ENCODE measurements around the gene CCDC182.

The CCDC182 gene

DNA sequence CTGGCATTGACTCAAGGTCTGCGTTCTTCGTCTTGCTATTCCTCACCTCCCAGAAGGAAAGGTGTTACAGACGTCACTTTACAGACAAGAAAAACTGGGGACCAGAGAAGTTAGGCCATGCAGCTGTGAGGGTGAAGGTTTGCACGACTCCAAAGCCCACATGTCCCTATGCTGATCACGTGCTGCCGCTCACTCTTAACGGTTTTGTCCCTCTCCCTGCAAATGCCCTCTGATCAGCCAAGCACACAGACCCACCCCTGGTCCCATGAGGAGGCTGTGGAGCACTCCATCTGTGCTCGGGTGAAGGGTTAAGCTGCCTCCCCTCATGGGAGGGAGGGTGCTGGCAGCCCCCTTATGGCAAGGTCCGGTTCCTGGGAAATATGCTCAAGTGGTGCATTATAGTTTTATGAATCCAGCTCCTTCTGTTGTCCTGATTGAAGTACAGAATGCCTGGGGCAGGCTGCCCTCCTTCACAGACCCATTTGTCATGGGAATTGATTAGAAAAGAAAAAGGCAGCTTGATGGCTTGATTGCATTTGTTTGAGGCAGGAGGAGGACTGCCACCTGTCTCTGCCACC is 18.8 kb downstream of the CCDC182 start:
- DNase-seq, result no peak

DNA sequence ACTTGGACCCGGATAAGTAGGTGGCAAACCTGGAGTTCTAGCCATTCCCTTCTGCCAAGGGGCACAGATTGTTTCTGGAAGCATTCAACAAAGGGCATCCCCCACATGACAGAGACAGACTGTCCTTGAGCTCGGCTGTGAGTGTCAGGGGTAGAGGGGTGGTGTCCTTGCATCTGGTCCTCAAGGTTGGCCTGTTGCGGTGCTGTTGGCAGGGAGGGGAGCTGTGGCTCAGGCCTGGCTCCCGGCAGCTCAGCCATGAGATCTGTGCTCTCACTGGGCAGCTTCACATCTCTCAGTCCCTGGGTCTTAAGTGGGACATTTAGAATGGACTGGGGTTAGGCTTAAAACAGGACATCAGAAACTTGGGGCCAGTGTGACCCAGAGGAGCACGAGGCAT is 20.4 kb downstream of the CCDC182 start:
- no peak for DNase-seq

DNA sequence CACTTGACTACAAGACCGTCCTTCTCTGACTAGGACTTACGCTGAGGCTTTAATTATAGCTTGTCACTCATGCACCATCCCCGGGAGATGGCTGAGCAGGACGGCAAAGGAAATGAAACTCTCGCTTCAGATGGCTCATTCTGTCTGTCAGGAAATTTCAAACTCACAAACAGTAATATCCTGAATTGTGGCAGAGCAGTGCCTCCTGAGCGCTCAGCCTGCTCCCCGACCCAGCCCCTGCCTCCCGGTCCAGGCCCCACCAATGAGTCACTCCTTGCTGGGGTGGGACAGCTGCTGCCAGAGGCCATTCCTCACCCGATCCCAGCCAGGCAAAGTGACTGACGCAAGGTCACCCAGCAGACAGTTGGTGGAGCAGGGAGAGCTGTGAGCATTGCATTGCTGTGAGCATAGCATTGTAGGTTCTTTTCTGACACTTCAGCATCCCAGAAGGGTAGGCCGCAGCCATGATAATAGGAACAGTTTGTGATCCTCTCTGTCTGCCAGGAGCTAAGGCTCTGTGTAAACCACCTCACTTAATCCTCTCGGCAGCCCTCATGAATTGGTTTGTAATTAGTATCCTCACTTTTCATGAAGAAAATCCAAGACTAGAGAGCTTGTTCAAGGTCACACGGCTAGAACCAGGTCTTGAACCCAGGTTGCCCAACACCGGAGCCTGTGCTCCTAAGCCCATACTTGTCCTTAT is 20.9 kb downstream of the CCDC182 start:
- DNase-seq, result no peak

DNA sequence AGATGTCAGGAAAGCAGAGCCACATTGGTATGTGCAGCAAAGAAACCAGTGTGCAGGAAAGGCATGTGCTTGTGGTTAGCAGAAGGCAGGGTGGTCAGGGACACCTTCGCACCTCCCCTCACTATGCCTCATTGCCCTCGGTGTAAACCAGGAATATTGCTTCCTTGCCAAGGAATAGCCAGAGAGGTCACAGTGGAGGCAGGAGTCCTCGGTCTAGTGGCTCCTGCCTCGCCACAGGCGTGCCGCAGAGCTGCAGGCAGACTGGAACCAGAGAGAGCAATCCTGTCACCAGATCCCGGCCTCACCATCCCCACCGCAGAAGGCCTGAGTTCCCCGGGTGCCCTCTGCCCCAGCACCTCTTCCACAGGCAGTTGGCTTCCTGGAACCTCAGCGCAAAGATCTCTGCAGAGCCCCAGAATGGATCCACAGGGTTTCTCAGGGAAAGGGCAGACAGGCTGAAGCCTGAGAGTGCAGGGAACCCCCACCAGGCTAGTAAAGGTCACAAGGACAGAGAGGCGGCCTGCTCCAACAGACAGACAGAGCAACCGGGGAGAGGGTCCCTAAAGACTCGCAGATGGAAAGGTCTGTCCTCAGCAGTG is 21.6 kb downstream of the CCDC182 start:
- DNase-seq, result no peak

DNA sequence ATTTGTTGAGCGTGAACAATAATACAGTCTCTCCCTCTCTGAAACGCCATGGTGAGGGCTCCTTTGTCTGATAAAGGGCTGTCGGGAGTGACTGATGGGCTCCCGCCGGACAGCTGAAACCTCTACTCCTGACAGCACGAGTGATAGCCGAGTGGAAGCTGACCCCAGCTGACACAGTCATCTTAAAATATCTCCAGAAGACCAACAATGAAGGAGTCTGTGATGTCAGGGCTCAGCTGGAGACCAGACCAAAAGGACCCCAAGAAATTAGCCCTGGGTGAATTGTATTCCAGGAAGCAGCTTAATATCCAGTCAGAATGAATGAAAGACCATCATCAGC is 22.4 kb downstream of the CCDC182 start:
- no peak for DNase-seq

DNA sequence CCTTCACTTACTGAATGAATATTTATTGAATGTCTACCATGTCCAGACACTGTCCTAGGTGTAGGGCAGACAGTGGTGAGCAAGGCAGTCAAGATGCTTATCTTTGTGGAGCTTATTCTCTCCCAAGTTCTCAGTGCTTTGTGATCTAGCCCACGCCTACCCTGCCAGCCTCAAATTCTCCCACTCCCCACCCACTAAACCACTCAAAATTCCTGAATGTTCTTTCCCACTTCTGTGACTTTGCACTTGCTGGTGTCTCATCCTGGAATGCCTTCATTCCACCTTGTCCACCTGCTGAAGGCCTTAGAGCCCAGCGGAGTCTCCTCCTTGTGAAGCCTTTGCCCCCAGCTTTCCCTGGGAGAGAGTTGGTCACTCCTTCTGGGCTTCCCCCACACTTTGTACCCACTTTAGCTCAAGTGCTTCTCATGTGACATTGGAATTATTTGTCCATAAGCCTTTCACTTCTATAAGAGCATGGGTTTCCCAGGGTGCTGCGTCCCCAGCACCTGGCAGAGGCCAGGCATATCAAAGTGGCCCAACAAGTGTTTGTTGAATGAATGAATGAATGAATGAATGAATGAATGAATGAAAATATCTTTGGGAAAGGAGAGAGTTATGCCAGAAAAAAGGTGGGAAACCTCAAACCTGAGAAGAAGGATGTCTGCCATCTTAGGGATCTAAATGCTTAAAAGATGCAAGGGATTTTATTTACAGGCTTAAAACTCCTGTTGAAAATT is 23.0 kb downstream of the CCDC182 start:
- DNase-seq, result no peak

DNA sequence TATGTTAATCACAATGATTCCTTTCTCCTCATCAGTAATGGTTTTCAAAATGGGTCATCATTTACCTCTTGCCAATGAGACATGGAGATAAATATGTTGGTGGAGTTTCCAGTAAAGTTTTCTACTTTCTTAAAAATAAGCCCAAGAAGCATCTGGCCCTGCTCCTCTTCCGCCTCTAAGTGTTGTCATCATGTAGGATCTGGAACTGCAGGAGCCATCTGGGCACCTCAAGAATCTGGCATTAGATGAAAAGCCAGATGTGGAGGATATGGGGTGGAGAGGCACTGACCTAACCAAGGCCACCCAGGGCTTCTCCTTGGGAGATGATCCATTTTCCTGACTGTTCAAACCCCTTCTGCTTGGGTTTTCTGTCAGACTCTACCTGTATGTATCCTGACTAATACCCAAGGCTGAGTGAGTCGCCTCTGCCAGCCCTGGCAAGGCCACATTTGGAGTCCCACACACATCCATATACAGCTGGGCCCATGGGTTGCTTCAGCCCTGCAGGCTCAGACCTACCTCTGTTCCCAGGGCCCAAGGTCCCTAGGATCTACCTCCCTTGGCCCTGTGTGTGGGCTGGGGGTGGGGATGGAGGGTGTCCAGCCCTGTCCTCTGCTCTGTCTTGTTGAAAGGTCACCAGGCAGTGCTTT is 24.6 kb downstream of the CCDC182 start:
- DNase-seq, result no peak

DNA sequence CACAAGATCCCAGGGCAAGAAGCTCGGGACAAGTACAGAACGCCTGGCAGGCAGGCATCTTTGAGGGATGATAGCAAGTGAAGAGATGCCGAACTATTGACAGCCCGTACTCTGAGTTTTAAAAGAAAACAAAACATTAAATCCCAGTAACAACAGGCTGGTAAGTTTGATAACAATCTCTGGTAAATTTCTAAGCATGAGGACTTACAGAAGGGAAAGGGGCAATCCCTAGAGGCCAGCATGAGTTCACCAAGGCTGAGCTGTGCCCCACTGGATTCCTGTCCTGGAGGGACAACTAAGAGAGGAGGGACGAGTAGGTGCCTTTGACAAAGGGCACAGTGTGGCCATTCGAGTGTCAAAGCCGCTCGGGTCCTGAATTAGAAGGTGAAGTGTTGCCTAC is 26.2 kb downstream of the CCDC182 start:
- DNase-seq, result no peak

DNA sequence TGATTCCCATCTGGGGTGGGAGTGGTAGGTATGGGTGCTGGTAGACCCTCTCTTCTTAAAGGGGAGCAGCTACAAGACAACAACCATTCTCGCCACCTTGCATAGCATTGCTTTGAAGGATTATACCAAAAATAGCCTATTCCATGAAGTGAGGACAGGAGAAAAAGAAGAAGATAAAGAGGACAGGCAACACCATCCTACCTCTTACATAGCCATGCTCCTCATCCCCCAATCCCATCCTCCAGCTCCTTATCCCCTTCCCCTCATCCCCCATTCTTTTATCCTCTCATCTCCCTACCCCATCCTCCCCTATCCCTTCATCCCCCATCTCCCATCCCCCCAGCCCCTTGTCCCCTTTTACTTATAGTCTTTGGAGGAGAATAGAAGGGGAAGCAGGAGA is 29.1 kb downstream of the CCDC182 start:
- no peak for DNase-seq

DNA sequence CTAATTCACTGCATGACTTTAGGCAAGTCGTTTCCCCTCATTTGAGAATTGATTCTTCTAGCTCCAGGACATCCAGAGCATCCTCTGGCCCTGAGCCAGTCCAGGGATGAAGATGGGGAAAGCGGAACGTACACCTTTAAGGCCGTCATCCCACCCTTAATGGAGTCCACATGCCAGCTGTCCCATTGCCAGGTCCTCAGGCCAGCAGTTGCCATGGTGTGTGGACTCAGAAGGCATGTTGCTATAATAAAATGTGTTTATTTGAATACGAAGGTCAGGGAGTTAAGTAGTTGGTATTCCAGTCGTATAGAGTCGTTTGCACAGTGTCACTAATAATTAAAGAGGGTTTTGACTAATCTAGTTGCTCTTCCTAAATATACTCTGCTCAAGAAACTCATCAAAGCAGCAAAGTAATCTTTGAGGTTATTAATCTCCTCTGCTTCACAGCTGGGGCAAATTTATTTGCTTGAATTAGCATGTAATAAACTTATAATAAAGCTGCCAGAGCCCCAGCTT is 30.4 kb downstream of the CCDC182 start:
- no peak for DNase-seq

DNA sequence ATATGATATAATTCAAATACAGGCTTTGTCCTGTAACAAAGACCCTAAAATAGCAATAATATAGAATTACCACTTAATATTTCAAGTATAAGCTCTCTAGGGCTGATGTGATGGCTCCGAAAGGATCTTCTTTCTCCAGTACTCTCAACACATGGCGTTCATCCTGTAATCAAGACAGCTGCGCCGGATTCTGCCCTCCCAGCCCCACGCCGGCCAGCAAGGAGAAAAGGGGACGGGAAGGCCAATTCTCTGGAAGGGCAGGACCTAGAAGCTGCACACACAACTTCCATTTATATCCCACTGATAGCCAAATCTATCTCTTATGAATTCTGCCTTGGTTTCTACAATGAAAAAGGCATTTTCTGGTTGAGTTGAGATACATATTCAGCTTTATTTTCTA is 32.0 kb downstream of the CCDC182 start:
- no peak for DNase-seq

DNA sequence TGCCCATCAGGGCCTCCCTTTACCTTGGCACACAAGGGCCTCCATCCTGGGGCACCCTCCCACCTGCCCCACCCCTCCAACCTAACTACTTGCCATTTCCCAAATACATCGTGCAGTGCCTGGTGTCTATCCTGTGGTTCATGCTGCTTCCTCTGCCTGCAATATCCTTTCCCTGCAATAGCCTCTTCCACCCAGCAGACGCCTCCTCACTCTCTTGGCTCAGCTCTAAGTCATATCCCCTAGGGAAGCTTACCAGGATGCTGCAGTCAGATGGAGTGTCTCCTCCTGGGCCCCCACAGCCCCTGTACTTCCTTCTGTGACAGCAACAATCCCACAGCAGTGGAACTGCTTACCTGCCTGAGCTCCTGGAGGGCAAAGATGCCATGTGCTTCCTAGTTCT is 36.7 kb downstream of the CCDC182 start:
- no peak for DNase-seq

DNA sequence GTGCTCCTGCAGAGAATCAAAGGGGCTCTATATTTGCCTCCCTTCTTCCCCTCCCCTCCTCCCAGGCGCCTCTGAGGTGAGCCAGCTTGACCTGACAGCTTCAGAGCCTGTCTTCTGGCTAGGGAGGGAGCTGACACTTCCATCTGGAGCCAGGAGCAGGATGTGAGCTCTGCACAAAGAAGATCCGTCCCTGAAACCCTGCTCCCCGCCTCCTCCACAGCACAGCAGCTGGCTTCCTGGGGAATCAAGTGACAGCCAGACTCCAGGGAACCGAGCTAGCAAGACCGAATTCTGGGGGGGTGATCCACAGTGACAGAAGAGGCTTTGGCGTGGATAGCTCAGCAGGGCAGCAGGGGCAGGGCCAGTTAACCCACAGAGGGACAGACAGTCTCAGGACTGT is 37.2 kb downstream of the CCDC182 start:
- peak; percentile 31 for DNase-seq

DNA sequence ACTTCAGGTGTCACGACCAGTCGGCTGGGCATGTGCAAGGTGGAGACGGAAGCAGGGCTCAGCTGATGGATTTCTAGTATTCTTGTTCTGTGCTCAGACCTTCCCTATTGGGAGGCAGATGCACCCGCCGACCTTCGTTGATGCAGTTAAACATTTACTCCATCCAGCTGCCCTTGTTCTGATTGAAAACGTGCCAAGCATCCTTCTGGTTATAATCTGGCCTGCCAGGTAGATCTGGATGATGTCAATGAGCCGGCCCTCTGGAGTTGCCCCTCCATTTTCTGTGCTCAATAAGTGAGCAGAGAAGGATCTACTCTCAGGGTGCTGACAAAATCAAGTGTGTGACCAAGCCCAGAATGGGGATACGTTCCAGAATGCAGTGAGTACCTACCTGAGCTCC is 38.3 kb downstream of the CCDC182 start:
- no peak for DNase-seq

DNA sequence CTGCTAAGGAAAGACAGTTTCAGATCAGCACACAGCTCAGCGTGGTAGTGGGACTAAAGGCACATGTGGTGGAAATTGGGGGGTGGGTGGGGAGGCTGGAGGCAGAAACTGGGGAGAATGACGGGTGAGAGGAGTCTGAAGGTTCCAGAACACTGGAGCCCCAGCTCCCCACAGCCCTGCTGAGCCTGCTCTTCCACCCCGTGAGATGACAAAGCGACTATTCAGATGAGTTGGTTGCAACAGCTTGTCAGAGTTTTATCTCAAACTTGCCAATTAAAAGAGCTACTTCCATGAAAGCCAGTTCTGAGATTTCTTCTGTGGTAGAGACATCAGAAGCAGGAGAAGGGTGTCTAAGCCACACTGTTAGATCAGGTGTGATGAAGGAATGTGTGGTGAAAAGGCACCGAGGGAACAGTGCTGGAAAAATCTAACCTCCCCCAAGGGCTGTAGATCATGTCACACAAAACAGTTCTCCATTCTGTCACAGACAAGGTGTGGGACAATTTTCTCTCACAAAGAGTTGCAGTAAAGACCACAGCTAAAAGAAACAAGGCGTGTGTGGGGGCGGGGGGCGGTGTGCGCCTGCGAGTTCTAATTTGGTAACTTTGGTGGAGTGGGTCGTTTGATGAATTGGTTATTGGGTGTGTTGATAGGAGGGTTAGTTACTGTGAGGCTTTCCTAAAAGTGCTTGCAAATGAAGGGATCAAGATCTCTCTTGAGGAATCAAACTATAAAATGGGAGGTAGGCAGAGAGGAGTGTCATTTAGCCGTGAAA is 39.0 kb downstream of the CCDC182 start:
- DNase-seq, result no peak

DNA sequence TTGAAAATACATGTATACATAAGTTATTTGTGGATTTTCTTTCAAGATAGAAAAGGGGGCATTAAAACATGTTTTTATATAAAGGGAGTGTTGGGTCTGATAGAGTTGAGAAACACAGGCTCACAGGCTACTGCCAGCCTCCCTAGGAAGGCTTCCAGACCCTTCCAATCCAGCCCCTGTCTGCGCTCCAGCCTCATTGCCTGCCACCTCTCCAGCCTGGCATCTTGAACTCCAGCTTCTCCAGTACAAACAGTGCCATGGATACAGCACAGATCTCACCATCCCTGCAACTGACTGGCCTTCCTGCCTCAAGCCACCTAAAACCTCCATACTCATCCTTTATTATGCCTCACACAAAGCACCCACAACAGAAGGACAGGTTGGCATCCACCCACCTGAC is 40.7 kb downstream of the CCDC182 start:
- DNase-seq, result no peak

DNA sequence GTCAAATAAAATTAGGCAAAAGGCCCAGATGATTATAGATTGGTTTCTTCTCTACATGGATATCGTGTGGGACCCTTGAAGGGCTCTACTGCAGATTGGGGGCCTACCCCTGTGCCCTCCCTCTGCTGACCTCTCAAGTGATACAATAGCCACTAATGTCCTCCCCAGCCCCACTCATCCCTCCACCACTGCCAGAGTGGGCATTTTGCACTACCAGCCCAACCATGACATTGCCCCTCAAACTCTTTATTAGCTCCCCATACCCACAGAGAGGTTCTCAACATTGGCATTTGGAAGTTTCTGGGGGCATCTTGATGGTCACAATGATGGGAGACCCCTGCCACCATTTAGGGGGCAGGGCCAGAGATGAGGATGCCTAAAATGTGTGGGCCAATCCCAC is 41.8 kb downstream of the CCDC182 start:
- DNase-seq, result no peak

DNA sequence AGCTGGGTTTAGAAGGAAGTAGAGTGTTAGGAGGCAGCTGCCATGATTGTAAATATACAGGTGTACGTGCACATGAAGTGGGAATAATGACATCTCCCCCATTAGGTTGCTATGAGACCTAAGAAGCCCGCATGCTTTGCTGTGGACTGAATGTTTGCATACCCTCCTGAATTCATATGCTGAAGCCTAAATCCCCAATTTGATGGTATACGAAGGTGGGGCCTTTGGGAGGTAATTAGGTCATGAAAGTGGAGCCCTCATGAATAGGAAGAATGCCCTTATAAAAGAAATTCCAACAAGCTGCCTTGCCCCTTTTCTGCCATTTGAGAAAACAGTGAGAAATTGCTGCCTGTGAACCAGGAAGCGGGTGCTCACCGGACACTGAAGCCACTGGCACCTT is 44.0 kb downstream of the CCDC182 start:
- DNase-seq, result peak; percentile 12

DNA sequence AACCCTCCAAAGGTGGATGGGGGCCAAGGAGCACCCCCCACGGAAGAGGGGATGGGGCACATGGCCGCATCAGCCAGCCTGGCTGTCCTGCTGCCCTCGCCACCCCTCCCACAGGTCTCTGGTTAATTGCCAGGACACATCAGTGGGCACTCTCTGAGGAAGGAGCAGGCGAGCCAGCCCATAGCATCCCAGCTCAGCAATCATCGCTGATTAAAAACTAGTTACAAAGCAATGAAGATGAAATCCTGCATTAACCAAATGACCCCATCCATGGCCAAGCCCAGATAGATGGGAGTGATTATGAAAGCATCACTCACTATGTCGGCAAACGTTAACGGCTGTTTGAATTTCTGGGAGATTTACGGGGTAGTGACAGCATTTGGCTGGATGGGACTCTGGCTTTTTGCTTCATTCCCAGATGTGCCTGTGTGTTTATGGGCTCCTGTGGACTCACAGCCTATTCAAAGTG is 45.3 kb downstream of the CCDC182 start:
- no peak for DNase-seq

DNA sequence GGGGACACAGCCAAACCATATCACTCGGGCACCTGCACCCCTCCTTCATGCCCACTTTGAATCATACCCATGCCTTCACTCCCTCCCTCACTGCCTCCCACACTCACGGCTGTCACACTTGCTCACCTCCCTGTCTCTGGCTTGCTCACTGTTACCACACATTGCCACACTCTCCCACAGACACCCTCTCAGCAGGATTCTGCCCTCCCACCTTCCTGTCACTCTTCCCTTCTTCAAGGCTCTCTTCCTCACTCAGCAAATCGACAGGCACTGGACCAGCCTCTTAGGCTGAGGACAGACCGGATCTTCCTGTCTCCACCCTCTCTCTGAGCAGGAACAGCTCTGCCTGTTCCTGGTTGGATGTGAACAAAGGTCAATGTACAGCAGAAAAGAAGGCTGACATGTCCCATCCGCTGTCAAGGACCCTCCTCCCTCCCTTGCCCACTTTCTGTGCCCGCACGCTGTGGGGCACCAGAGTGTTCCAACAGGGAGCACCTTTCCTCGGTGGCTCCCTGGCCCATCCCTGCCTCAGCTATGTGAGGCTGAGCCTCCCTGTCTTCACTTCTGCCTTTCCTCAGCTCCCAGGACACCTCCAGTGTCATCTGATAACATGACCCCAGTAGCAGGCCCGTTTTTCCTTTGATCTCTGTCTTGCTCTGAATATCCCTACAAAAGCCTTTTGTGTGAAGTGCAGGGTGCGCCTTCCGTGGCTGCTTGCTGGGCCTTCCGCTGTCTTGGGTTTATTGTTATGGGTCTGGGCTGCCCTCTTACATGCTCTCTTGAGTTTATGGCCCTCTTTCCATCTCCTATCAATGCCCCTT is 47.0 kb downstream of the CCDC182 start:
- DNase-seq, result no peak

DNA sequence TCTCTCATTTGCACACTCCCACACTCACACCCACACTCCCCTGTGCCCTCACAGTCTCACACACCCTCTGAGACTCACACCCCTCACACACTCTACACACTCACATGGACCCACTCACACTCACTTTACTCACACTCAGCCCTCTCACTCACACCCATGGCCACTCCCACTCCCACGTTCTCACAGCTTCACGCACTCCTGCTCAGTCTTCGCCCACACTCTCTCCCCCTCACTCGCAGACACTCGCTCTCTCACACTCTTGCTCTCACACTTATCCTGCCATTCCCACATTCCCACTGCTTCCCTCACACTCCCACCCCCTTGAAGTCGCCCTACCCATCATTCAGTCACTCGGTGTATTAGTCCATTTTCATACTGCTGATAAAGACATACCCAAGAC is 47.9 kb downstream of the CCDC182 start:
- no peak for DNase-seq

DNA sequence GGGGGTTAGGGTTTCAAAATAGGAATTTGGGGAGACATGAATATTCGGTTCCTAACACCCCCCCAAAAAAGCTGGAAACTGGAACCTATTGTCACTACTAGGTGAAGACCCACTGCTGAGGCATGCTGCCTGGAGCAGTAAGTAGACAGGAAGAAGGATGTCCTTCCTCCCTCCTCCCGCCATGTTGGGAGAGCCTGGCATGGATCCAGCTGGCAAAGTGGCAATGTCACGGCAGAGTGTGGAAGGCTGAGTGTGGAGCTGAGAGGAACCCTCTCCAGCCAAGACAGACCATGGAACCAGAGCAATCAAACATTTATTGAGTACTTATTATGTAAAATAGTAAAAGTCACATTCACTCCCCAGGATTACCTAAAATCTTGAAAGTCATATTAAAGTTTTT is 49.0 kb downstream of the CCDC182 start:
- DNase-seq, result no peak
